ENCODE results near the gene POT1.

POT1 gene

GRCh38 chr7:124776153-124776552 is 153.5 kb downstream of the POT1 start:
- H3K36me3 ChIP-seq (ENCODE audit: control insufficient read depth, insufficient read depth, low read length) = no peaks in the 10 kb centered on the region
- no peak overlapping the region for H3K9ac ChIP-seq (ENCODE audit: low read length)
- H3K4me3 ChIP-seq (ENCODE audit: low read length) = no peak overlapping the region

DNA sequence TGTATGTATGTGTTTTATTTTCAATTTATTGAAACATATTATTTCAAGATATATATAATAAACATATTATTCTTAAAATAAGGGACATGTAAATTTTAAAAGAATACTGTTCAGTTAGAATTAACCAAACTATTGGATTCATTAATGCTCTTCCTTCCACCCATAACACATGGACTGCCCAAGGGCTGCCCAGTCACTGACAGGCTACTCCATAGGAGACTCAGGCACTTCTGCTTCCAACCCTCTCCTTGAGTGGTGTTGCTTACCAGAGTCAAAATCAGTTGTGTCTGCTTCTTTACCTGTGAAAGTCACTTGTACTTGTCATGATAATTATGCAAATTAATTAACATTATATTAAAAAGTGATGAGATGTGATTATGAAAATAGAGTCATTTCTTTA is 154.2 kb downstream of the POT1 start:
- Histone ChIP-seq H3K4me3 (ENCODE audit: low read length) (no peak overlapping the region), H3K27me3 (ENCODE audit: control insufficient read depth, insufficient read depth, low read length) (no peaks in the 10 kb centered on the region), H3K27ac (ENCODE audit: low read depth, low read length) (no peak overlapping the region), H3K36me3 (ENCODE audit: control insufficient read depth, insufficient read depth, low read length) (no peaks in the 10 kb centered on the region), H3K4me1 (ENCODE audit: control insufficient read depth, insufficient read depth, low read length) (no peaks in the 10 kb centered on the region), H3K9ac (ENCODE audit: low read length) (no peak overlapping the region)

More at GRCh38 chr7:124776153-124776552, 153.5 kb downstream of the POT1 start:
- H3K27ac ChIP-seq (ENCODE audit: low read depth, low read length) = no peak overlapping the region
- H3K27me3 ChIP-seq (ENCODE audit: control insufficient read depth, insufficient read depth, low read length) = no peaks in the 10 kb centered on the region
- no peaks in the 10 kb centered on the region for H3K4me1 ChIP-seq (ENCODE audit: control insufficient read depth, insufficient read depth, low read length)

DNA sequence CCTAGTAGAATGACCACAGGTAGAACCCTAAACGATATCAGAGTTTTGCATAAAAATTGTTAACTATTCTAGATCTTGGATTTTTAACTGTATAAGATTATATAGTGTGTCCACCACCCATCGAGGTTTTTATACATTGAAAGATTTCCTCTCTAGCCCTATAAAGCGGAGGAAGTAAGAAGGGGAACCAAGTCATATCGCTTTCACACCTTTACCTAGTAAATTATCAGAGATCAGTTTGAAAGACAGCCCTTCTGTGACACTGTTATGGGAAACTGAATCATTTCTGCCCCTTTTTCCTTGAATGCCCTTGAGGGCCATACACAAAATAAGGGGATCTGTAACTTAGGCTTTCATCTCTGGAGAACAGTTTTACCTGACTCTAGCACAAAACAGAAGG is 155.7 kb downstream of the POT1 start:
- H3K36me3 ChIP-seq (ENCODE audit: control insufficient read depth, insufficient read depth, low read length) = no peaks in the 10 kb centered on the region
- no peak overlapping the region for H3K9ac ChIP-seq (ENCODE audit: low read length)
- no peak overlapping the region for H3K27ac ChIP-seq (ENCODE audit: low read depth, low read length)
- H3K4me3 ChIP-seq (ENCODE audit: low read length) = no peak overlapping the region
- H3K4me1 ChIP-seq (ENCODE audit: control insufficient read depth, insufficient read depth, low read length) = no peaks in the 10 kb centered on the region
- H3K27me3 ChIP-seq (ENCODE audit: control insufficient read depth, insufficient read depth, low read length) = no peaks in the 10 kb centered on the region

GRCh38 chr7:124773339-124773738 is 156.3 kb downstream of the POT1 start:
- Histone ChIP-seq H3K4me3 (ENCODE audit: low read length) (no peak overlapping the region), H3K36me3 (ENCODE audit: control insufficient read depth, insufficient read depth, low read length) (no peaks in the 10 kb centered on the region), H3K27me3 (ENCODE audit: control insufficient read depth, insufficient read depth, low read length) (no peaks in the 10 kb centered on the region), H3K27ac (ENCODE audit: low read depth, low read length) (no peak overlapping the region), H3K9ac (ENCODE audit: low read length) (no peak overlapping the region), H3K4me1 (ENCODE audit: control insufficient read depth, insufficient read depth, low read length) (no peaks in the 10 kb centered on the region)

Measured in rectal smooth muscle tissue (tissue), 1 donor.